B cell (primary cell): Measurements from ENCODE around the gene PET100. TPM values are rescaled to one million over a fixed set of nuclear protein-coding genes. Genes with fewer than 3 reads are reported as not detected.

ENCODE experiments used
- ATAC-seq: fragments of 200-7000 bp; cut with Tn5 transposase; one replicate; pipeline ENCODE4 v1.10.0; 2021; ENCODE audit warnings: low read depth, mild to moderate bottlenecking, moderate number of reproducible peaks, moderate library complexity
- CTCF ChIA-PET: fragments of 350-600 bp; sonication (Branson Sonifier 250); formaldehyde crosslinking; loops from one replicate; lab custom pipeline; 2021; ENCODE audit warnings: antibody characterized with exemption, inconsistent platforms; lab: Charles Lee
- POLR2A ChIA-PET: fragments of 350-600 bp; sonication (Branson Sonifier 250); formaldehyde crosslinking; loops from one replicate; lab custom pipeline; 2021; ENCODE audit warnings: antibody characterized with exemption; lab: Charles Lee
- DNase-seq: peaks from one replicate; pipeline ENCODE4 v3.0.0; 2013
- H2AFZ ChIP-seq: 2 replicates; pipeline ENCODE4 v1.6.1; 2012; ENCODE audit warnings: mild to moderate bottlenecking, low read depth, low read length; ENCODE audit not compliant: insufficient read depth, poor library complexity, severe bottlenecking
- H3K27ac ChIP-seq, 2 donors: 1 replicate in 1 of 2; 2 replicates in 1 of 2; pipeline ENCODE4 v1.5.1; 2012 to 2013; ENCODE audit warnings: low read length in 2 of 2, mild to moderate bottlenecking in 2 of 2, moderate library complexity in 1 of 2
- H3K27me3 ChIP-seq, 4 experiments: fragments of 200-600 bp in 1 of 4; sonication (generic) in 1 of 4; replicated peaks in 1 of 4; 1 replicate in 2 of 4; 2 replicates in 2 of 4; pipeline versions ENCODE4 v1.6.1 to v1.7.0; 2013 to 2016; ENCODE audit warnings: low read length in 3 of 4, mild to moderate bottlenecking in 2 of 4, mixed read lengths in 1 of 4, moderate library complexity in 1 of 4; ENCODE audit not compliant: insufficient read depth in 4 of 4, control insufficient read depth in 3 of 4; ENCODE audit errors: control extremely low read depth in 1 of 4
- H3K36me3 ChIP-seq, 2 experiments: replicated peaks in 1 of 2; 1 replicate in 1 of 2; 2 replicates in 1 of 2; pipeline versions ENCODE4 v1.6.1 to v1.7.1; 2013; ENCODE audit warnings: low read length in 1 of 2; ENCODE audit not compliant: insufficient read depth in 2 of 2, control insufficient read depth in 1 of 2; ENCODE audit errors: control extremely low read depth in 1 of 2, extremely low read depth in 1 of 2
- H3K4me1 ChIP-seq, 2 donors: fragments of 200-600 bp in 1 of 2; sonication (generic) in 1 of 2; 1 replicate in 1 of 2; 2 replicates in 1 of 2; pipeline versions ENCODE4 v1.5.1 to v1.6.1; 2013 to 2017; ENCODE audit warnings: low read length in 2 of 2; ENCODE audit not compliant: control insufficient read depth in 2 of 2, insufficient read depth in 2 of 2
- H3K4me2 ChIP-seq: replicated peaks from 2 replicates; pipeline ENCODE3; 2012; ENCODE audit warnings: mild to moderate bottlenecking, low read depth, low read length; ENCODE audit not compliant: poor library complexity, severe bottlenecking
- H3K4me3 ChIP-seq, 5 experiments: fragments of 200-600 bp in 1 of 5; sonication (generic) in 1 of 5; 1 replicate in 3 of 5; 2 replicates in 2 of 5; pipeline versions ENCODE4 v1.5.1 to v1.7.0; 2011 to 2016; ENCODE audit warnings: low read length in 4 of 5, mild to moderate bottlenecking in 4 of 5, low read depth in 2 of 5, control low read depth in 1 of 5, moderate library complexity in 1 of 5; ENCODE audit not compliant: insufficient read depth in 1 of 5; ENCODE audit errors: control extremely low read depth in 1 of 5, extremely low read depth in 1 of 5
- H3K79me2 ChIP-seq: fragments of 200-600 bp; sonication (generic); one replicate; pipeline ENCODE4 v1.6.0; 2016; ENCODE audit warnings: low read length; ENCODE audit not compliant: control insufficient read depth, insufficient read depth
- H3K9ac ChIP-seq: fragments of 200-600 bp; sonication (generic); 2 replicates; pipeline ENCODE4 v1.6.1; 2017; ENCODE audit warnings: mild to moderate bottlenecking, low read length, moderate library complexity
- H3K9me3 ChIP-seq, 3 donors: one replicate each; pipeline versions ENCODE4 v1.6.1 to v1.7.1; 2013; ENCODE audit warnings: low read length in 2 of 3; ENCODE audit not compliant: control insufficient read depth in 2 of 3, insufficient read depth in 1 of 3; ENCODE audit errors: control extremely low read depth in 1 of 3
- H4K20me1 ChIP-seq: 2 replicates; pipeline ENCODE4 v1.6.0; 2012; ENCODE audit warnings: mild to moderate bottlenecking, low read length; ENCODE audit not compliant: insufficient read depth, control insufficient read depth, poor library complexity, severe bottlenecking
- H3K27ac Mint-ChIP-seq: one replicate; pipeline ENCODE4 v1.8.0; 2021; ENCODE audit warnings: mixed read lengths
- H3K27me3 Mint-ChIP-seq: one replicate; pipeline ENCODE4 v1.8.0; 2021; ENCODE audit warnings: mixed read lengths
- H3K4me1 Mint-ChIP-seq: one replicate; pipeline ENCODE4 v1.8.0; 2021; ENCODE audit warnings: mixed read lengths
- H3K4me3 Mint-ChIP-seq: one replicate; pipeline ENCODE4 v1.8.0; 2021; ENCODE audit warnings: mixed read lengths
- H3K9me3 Mint-ChIP-seq: one replicate; pipeline ENCODE4 v1.8.0; 2022; ENCODE audit warnings: mixed read lengths; ENCODE audit not compliant: insufficient read depth
- CTCF ChIP-seq: fragments of 200-600 bp; IDR thresholded peaks from one replicate; pipeline ENCODE4 v1.8.0; 2022; ENCODE audit warnings: antibody characterized with exemption, mild to moderate bottlenecking
- EZH2 ChIP-seq: IDR thresholded peaks from 2 replicates; pipeline ENCODE4 v1.6.1; 2012; ENCODE audit warnings: borderline replicate concordance, low read depth, mild to moderate bottlenecking, moderate library complexity, low read length; ENCODE audit not compliant: insufficient read depth, poor library complexity, severe bottlenecking
- WGBS: methylation state at CpG from one replicate; pipeline ENCODE4 v1.1.5; 2013; ENCODE audit warnings: missing lambda C conversion rate; ENCODE audit not compliant: insufficient coverage; 5-methylcytosine and 5-hydroxymethylcytosine counted together
- intact Hi-C: fragments of 100-400 bp; cut with micrococcal nuclease; formaldehyde crosslinking; loops from one replicate; pipeline ENCODE4 v1.10.0; 2022
- polyA plus RNA-seq: library from polyadenylated mRNA; depleted of rRNA; stranded (reverse); fragments of >200 nt; gene quantifications from 2 replicates; pipeline ENCODE4 v1.2.3, GENCODE V29; 2012
- total RNA-seq, 2 donors: library from RNA; stranded (reverse); fragments of 120-200 nt in 1 of 2; gene quantifications; 1 replicate in 1 of 2; 2 replicates in 1 of 2; pipeline versions ENCODE4 v1.2.3 to v1.2.4, GENCODE V29; 2013 to 2022

Gene PET100
- total and polyA plus RNA-seq, 2 donors (not counting 1 experiment from before 2014, with no cell fraction given): 31.3 to 100 TPM

- no peak overlapping the region for H3K4me3 ChIP-seq
- no peak for DNase-seq
- peaks cover 9 to 23% of the 10 kb centered on the region in 2 donors for H3K4me1 ChIP-seq
- 62% methylated on average over 8 of the region's 8 CpGs for WGBS
- H3K9me3 Mint-ChIP-seq: no peaks in the 10 kb centered on the region
- H3K4me1 Mint-ChIP-seq: peaks cover 17% of the 10 kb centered on the region
- TF ChIP-seq CTCF (no peak), EZH2 (no peak)
- H3K27ac ChIP-seq: no peak overlapping the region
- H3K27me3 Mint-ChIP-seq: no peaks in the 10 kb centered on the region
- peak overlapping the region; percentile 16 for H3K4me3 Mint-ChIP-seq
- POLR2A ChIA-PET: no interaction called here
- CTCF ChIA-PET: interaction anchor here (0.6 to 8.7 kb wide), 8 partner anchors 25 to 273 kb away, joined by 3 to 100 read pairs (median 4); partner anchors contain the start of gene TRAPPC5
- no peaks in the 10 kb centered on the region for H3K36me3 ChIP-seq
- H4K20me1 ChIP-seq: no peaks in the 10 kb centered on the region
- no peak overlapping the region for H3K9ac ChIP-seq
- intact Hi-C loops: no loop called here
- no peaks in the 10 kb centered on the region for H3K27me3 ChIP-seq
- H3K4me2 ChIP-seq: no peak overlapping the region
- no peaks in the 10 kb centered on the region for H3K9me3 ChIP-seq
- H3K79me2 ChIP-seq: no peaks in the 10 kb centered on the region
- H2AFZ ChIP-seq: peak overlapping the region; percentile 22
- ATAC-seq: no peak
- peak overlapping the region; percentile 53 for H3K27ac Mint-ChIP-seq
Measured at GRCh38 chr19:7655581-7655980, 26.0 kb downstream of the PET100 start.

- peak overlapping the region; percentile 24 to 84 for H3K27ac ChIP-seq
- H3K79me2 ChIP-seq: no peaks in the 10 kb centered on the region
- Mint-ChIP-seq H3K27ac (no peak overlapping the region), H3K4me3 (no peak overlapping the region), H3K27me3 (no peaks in the 10 kb centered on the region), H3K4me1 (peaks cover 14% of the 10 kb centered on the region), H3K9me3 (no peaks in the 10 kb centered on the region)
- H2AFZ ChIP-seq: no peak overlapping the region
- WGBS: 60% methylated on average over 7 of the region's 14 CpGs
- H3K4me3 ChIP-seq: no peak overlapping the region
- no peak overlapping the region for H3K4me2 ChIP-seq
- H3K4me1 ChIP-seq: peaks cover 9 to 21% of the 10 kb centered on the region in 2 donors
- no peaks in the 10 kb centered on the region for H3K36me3 ChIP-seq
- ChIA-PET POLR2A (interaction anchor here (0.6 to 0.7 kb wide), 3 partner anchors 45 to 1215 kb away, joined by 3 to 5 read pairs (median 4); partner anchors contain the start of gene FCER2), CTCF (interaction anchor here (1.0 to 8.7 kb wide), 4 partner anchors 17 to 212 kb away, joined by 3 to 100 read pairs (median 6); partner anchors contain the start of gene TRAPPC5)
- H3K27me3 ChIP-seq: no peaks in the 10 kb centered on the region
- no peak for TF ChIP-seq CTCF
- TF ChIP-seq EZH2: no peak
- no peak for ATAC-seq
- no peaks in the 10 kb centered on the region for H4K20me1 ChIP-seq
- intact Hi-C loops: no loop called here
- H3K9me3 ChIP-seq: no peaks in the 10 kb centered on the region
- DNase-seq: no peak
- H3K9ac ChIP-seq: no peak overlapping the region
Measured at GRCh38 chr19:7657131-7657751, 27.6 kb downstream of the PET100 start.
